Measurements from ENCODE around the gene H2BK1. TPM values are rescaled to one million over a fixed set of nuclear protein-coding genes. Genes with fewer than 3 reads are reported as not detected.

H2BK1 gene
- total RNA-seq, 2 donors from 2014 or later: not detected

GRCh38 chr7:151191544-151191943 is 18.7 kb downstream of the H2BK1 start:
- Histone ChIP-seq H3K27ac (no peak overlapping the region), H3K9me3 (no peaks in the 10 kb centered on the region), H3K36me3 (replicated peaks in 1 of 2; ENCODE audit: insufficient read depth in 1 of 2, low read depth in 2 of 2) (no peaks in the 10 kb centered on the region), H3K27me3 (no peaks in the 10 kb centered on the region), H3K4me3 (no peak overlapping the region), H3K4me1 (no peaks in the 10 kb centered on the region)
- no peak for TF ChIP-seq CTCF (IDR thresholded peaks at IDR 0.05)
- TF ChIP-seq POLR2A (IDR thresholded peaks at IDR 0.05): no peak
- no peak for DNase-seq
- WGBS, 2 donors: 67 to 72% methylated on average over 5 to 12 of the region's 12 CpGs
- ATAC-seq: no peak
- intact Hi-C loops (cut with DNase I): no loop called here

GRCh38 chr7:151189038-151189437 is 21.2 kb downstream of the H2BK1 start:
- TF ChIP-seq CTCF (IDR thresholded peaks at IDR 0.05): no peak
- TF ChIP-seq POLR2A (IDR thresholded peaks at IDR 0.05): no peak
- Histone ChIP-seq H3K36me3 (replicated peaks in 1 of 2; ENCODE audit: insufficient read depth in 1 of 2, low read depth in 2 of 2) (no peaks in the 10 kb centered on the region), H3K27me3 (no peaks in the 10 kb centered on the region), H3K4me3 (no peak overlapping the region), H3K4me1 (no peaks in the 10 kb centered on the region), H3K27ac (no peak overlapping the region), H3K9me3 (no peaks in the 10 kb centered on the region)
- WGBS, 2 donors: 55 to 56% methylated on average over 4 of the region's 4 CpGs
- no peak for DNase-seq
- intact Hi-C loops (cut with DNase I): no loop called here
- no peak for ATAC-seq

- no peaks in the 10 kb centered on the region for H3K9me3 ChIP-seq
- H3K27me3 ChIP-seq: no peaks in the 10 kb centered on the region
- H3K27ac ChIP-seq: no peak overlapping the region
- 31 to 49% methylated on average over 2 to 5 of the region's 5 CpGs for WGBS, 2 donors
- intact Hi-C loops (cut with DNase I): no loop called here
- TF ChIP-seq CTCF (IDR thresholded peaks at IDR 0.05) (no peak), POLR2A (IDR thresholded peaks at IDR 0.05) (no peak)
- no peaks in the 10 kb centered on the region for H3K4me1 ChIP-seq
- DNase-seq (no peak), ATAC-seq (no peak)
- H3K4me3 ChIP-seq: no peak overlapping the region
- H3K36me3 ChIP-seq (replicated peaks in 1 of 2; ENCODE audit: insufficient read depth in 1 of 2, low read depth in 2 of 2): no peaks in the 10 kb centered on the region
Measured at GRCh38 chr7:151188252-151188542, 22.1 kb downstream of the H2BK1 start.

- H3K4me1 ChIP-seq: no peaks in the 10 kb centered on the region
- H3K36me3 ChIP-seq (replicated peaks in 1 of 2; ENCODE audit: insufficient read depth in 1 of 2, low read depth in 2 of 2): no peaks in the 10 kb centered on the region
- H3K9me3 ChIP-seq: no peaks in the 10 kb centered on the region
- H3K27me3 ChIP-seq: no peaks in the 10 kb centered on the region
- WGBS, 2 donors: 72 to 76% methylated on average over 10 to 22 of the region's 22 CpGs
- no peak overlapping the region for H3K27ac ChIP-seq
- ATAC-seq (no peak), DNase-seq (no peak)
- no peak overlapping the region for H3K4me3 ChIP-seq
- no peak for TF ChIP-seq CTCF (IDR thresholded peaks at IDR 0.05)
- no peak for TF ChIP-seq POLR2A (IDR thresholded peaks at IDR 0.05)
- intact Hi-C loops (cut with DNase I): no loop called here
Measured at GRCh38 chr7:151187409-151188251, 22.7 kb downstream of the H2BK1 start.

Data from body of pancreas (tissue), 4 donors.